NAMALWA (cell line): Measurements from ENCODE around the gene F13B.
"Not testable (repeated sequence)": the region's sequence is repeated elsewhere in the genome, so short reads cannot be mapped to it uniquely, and the experiment has no call there.

Experiments used
- DNase-seq: peaks from one replicate; pipeline ENCODE4 v3.0.0-alpha.2; 2015; ENCODE audit warnings: low spot score

Gene F13B, protein sequence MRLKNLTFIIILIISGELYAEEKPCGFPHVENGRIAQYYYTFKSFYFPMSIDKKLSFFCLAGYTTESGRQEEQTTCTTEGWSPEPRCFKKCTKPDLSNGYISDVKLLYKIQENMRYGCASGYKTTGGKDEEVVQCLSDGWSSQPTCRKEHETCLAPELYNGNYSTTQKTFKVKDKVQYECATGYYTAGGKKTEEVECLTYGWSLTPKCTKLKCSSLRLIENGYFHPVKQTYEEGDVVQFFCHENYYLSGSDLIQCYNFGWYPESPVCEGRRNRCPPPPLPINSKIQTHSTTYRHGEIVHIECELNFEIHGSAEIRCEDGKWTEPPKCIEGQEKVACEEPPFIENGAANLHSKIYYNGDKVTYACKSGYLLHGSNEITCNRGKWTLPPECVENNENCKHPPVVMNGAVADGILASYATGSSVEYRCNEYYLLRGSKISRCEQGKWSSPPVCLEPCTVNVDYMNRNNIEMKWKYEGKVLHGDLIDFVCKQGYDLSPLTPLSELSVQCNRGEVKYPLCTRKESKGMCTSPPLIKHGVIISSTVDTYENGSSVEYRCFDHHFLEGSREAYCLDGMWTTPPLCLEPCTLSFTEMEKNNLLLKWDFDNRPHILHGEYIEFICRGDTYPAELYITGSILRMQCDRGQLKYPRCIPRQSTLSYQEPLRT

DNA sequence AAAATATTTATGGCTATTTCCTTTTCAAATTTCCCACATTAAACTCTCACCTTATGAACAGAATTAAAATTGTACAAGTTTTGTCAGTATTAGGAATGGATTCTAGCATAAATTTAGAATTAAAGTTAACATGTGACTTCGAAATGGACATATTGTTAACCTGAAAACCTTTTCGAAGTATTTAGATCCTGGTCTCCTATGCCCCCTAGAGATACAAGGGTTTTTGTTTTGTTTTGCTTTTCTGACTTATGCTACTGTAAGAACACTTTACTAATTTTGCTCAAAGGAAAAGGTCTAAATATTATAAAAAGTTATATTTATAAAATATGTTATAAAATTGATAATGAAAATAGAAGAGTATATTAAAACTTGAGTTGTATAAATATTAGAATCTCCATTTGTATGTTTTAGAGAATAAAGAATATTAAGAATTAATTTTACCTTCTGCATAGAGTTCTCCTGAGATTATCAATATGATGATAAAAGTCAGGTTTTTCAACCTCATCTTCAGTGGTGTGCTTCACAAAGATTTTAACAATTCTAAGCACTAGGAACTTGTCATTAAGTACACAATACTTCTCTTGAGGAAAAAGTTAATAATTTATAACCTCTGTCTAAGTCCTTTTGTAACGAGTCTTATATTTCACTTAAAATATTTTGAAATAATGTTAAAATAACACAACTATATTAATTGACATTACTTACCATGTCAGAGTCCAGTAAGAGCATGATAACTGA is at the start of gene F13B:
TSS of gene F13B (minus strand) at position 542 of the 738 bp plus-strand sequence. CDS start at position 505, 37 bp downstream.
- no peak for DNase-seq

DNA sequence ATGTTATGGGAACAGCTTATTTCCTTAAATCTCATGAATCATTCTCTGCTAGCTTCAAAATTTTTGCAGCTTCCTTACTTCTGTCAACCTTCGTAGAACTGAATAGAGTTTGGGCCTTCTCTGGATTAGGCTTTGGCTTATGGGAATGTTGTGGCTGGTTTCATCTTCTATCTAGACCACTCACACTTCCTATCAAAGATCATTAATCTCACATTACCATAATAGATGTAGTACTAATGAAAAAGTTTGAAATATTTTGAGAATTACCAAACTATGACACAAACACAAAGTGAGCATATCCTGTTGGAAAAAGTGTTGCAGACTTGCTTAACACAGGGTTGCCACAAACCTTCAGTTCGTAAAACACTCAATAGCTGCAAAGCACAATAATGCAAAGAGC is 49.1 kb upstream of the F13B start:
- DNase-seq = no peak

DNA sequence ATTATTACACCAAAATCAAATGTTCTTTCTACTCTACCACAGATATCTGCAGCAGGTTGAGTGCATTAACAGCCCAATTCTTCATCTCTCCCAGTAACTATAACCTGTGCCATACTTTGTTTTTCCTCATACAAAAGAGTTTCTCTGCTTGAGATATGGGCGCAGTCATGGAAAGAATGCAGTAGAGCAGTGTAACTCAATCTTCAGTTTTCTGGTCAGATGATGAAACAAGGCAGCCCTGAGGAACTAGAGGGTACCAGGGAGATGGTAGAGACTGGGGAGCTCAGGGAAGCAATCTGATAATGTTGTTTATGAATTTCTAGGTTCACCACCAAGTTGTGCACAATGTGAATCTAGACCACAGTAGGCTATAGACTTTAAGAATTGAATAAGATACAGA is 39.8 kb upstream of the F13B start:
- DNase-seq = no peak

DNA sequence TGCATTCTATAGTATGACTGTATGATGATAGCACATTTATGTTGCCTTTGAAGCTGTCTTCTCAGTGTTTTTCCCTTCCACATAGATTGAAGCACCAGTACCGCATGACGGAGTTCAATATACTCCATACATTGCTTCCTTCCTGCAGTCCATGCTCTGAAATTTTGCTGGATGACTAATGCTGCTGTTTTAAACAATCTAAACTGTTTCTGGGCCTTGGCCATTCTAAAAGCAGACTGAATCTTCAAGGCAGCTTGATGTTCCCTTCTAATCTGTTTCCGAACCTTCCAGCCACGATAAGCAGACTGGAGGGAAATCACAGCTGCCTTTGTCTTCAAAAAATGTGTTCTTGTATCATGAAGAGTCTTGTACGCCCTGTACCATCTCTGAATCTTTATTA is 36.2 kb upstream of the F13B start:
- no peak for DNase-seq

DNA sequence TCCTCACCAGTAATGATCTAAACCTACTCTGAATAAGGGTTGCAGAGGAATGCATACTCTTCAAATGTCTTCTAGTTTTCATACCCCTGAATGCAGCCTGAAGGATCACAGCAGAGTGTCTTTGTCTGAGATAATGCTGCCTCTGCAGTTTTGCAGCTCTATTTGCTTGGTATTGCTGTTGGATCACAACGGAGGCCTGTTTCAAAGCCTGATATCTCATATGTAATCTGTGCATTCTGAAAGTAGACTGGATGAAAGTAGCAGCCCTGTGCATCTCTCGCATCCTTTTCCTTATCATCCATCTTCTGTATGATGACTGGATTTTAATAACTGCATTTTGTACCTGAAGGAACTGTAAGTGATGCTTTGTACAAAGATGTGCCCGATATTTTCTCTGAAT is 34.9 kb upstream of the F13B start:
- no peak for DNase-seq

DNA sequence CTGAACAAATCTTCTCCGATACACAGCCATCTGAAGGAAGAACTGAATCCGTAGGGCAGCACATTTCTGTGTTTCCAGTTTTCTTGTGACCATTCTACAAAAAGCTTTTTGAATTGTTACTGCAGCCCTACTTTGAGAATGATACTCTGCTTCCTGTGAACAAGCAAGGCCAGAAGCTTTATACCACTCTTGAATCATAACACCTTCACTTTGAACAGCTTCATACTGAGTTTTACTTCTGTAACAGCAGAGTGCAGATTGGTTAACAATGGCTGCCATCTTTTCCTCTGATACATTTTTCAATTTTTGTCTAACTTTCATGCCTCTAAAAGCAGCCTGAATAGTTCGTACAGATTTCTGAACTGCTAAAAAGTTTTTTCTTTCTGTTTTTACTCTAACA is 33.6 kb upstream of the F13B start:
- no peak for DNase-seq

DNA sequence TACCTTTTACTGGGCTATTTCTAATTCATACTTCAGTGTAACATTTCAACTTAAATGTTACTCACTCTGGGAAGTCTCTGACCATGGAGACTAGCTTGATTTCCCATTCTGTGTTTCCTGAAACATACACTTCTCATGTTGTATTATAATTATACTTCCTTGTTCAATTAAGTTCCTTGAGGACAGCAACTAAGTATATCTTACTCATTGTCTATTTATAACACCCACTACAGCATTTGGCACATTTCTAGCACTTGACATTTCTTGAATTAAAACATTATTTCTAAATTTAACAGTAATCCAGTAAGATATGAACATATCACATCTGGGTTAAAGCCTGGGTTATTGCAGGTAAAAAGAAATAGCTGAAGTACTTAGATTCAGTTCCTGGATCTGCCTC is 32.4 kb upstream of the F13B start:
- no peak for DNase-seq

DNA sequence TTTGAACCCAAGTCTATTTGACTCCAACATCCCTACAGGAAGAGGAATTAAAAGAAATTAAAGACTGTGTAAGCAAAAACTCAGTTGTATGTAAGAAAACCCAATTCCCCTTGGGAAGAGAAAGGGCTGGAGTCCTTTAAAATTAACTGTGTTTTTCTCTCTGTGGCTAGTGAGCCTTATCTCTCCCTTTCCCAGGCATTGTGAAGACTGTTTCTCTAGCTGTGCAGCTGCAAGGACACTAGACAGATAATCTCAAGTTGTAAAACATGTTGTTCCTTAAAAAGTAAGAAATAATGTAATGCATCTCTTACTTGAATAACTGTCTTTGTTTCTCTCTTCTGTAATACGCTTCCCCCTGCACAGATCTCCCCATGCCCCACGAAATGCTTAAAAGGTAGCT is 29.9 kb upstream of the F13B start:
- not testable (repeated sequence) for DNase-seq

DNA sequence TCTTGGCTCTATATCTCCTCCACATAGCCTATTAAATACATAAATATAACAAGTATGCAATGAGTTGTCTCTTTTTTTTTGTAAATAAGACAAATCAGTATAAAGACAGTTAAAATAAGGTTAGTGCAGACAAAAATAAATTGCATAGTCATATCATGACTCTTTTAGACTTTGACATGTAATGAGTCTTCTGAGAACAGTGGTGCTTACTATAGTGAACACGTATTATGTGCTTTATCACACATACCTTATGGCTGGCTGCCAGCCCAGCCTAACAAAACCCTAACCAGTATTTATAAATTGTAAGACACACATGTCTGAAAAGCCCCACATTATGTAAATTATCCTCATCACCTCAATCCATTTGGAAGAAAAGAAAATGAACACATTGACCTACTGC is 29.1 kb upstream of the F13B start:
- DNase-seq = no peak

DNA sequence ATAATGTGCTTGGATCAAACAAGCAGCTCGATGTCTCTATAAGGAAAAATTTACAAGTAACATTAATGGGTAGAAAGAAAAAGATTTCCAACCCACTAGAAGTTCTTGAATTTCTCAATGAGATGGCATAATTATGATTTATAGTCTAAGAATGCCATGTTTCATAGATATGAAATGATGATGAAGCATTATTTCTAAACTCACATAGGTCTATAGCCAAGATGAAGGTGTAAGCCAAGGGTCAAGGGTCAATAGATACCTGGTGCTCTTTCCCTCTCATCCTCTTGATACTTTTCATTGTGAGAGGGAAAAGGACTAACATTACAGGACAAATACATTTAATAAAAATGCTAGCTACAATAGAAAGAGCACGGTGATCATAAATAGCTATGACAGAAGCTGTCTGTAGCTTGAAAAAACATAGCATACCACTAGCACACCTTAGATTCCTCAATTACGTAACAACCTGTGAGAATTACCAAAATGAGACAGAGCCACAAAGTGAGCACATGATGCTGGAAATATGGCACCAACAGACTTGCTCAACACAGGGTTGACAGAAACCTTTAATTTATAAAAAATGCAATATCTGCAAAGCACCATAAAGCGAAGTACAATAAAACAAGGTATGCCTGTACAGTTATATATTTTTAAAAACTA is 26.3 kb upstream of the F13B start:
- DNase-seq = no peak

DNA sequence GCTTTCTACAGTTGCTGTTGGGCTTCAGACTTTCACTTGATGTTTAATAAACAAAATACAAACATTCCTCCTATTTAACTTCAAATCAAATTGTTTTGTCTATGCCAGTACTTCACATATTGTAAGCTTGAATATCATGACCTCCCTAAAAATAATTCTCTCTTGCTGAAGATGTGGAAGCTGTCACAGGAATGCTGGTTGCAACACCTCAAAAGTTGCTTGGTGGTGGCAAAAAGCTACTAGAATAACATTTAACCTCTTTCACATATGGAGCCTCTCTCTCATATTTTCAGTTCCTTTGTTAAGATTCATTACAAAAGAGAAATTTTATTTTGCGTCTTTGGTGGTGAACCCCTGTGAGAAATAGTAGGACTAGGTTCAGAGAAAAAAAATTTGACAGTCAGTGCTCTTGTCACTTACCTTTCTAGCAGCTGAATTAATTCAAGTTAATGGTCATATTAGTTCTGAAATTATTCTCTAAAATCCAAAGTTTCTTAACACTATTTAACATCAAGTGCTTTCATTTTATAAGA is 25.5 kb upstream of the F13B start:
- DNase-seq = no peak

DNA sequence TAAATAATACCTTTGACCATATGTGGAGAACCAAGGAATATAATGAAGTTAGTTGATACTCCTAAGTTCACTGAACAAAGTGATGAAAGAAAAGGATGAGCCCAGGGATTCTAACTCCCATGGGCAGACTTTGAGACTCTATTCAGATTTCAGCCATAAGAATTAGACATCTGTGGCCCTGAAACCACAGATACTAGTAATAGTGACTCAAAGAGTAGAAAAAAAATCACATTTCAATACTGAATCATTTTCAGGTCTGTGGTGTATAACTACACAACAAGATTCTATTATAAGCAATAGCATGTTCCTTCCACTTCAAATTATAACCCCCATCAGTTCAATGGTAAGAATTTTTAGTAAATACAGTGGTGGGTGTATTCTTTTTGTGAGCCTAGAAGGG is 16.4 kb upstream of the F13B start:
- no peak for DNase-seq

DNA sequence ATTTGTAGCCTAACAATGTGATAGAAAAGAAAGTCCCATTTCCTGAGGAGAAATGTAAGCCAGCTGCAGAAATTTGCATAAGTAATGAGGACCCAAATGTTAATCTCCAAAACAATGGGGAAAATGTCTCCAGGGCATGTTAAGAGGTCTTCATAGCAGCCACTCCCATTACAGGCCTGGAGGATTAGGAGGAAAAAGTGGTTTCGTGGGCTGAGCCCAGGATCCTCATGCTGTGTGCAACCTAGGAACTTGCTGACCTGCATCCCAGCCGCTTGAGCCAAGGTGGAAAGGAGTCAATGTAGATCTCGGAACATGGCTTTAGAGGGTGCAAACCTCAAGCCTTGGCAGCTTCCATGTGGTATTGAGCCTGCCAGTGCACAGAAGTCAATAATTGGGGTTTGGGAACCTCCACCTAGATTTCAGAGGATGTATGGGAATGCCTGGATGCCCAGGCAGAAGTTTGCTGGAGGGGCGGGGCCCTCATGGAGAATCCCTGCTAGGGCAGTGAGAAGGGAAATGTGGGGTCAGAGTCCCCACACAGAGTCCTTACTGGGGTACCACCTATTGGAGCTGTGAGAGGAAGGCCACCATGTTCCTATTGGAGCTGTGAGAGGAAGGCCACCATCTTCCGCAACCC is 14.2 kb upstream of the F13B start:
- DNase-seq = no peak

DNA sequence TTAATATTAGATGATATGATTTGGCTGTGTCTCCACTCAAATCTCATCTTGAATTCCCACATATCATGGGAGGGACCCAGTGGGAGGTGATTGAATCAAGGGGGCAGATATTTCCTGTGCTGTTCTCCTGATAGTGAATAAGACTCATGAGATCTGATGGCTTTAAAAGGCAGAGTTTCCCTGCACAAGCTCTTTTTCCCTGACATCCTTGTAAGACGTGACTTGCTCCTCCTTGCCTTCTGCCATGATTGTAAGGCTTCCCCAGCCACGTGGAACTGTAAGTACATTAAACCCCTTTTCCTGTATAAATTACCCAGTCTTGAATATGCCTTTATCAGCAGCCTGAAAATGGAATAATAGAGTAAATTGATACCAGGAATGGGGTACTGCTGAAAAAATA is 13.3 kb upstream of the F13B start:
- no peak for DNase-seq

DNA sequence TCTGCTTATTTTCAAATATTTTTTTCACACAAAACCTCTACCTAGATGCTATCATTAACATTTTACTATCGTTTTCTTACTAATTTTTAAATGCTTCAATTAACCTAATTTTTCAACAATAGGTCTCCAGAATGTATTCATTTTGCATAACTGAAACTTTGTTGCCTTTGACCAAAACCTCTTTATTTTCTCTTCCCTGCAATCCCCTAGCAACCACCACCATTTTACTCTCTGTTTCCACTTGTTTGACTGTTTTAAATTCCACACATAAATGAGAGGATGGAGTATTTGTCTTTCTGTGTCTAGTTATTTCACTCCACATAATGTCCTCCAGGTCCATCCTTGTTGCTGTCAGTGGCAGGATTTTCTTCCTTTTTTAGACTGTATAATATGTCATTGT is 9.5 kb upstream of the F13B start:
- DNase-seq = no peak

DNA sequence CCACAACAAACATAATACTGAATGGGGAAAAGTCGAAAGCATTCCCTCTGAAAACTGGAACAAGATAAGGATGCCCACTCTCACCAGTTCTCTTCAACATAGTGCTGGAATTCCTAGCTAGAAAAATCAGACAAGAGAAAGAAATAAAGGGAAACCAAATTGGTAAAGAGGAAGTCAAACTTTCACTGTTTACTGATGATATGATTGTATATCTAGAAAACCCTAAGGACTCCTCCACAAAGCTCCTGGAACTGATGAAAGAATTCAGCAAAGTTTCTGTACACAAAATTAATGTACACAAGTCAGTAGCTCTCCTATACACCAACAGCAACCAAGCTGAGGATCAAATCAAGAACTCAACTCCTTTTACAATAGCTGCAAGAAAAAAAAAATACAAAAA is 6.9 kb upstream of the F13B start:
- no peak for DNase-seq

DNA sequence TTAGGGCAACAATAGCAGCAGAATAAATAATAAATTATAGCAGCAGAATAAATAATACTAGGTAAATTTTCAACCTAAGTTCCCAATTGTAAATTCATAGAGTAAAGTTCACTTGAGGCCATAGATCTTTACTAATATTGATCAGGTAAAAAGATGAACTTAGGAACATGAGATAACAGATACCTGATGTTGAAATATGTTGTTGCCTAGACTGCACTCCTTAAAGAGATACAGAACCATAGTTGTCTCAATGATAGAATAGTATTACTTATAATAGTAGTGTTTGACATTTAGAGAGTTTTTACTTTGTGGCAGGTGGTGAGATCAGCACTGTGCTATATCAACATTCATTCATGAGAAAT is 378 bp upstream of the F13B start:
- DNase-seq = no peak

DNA sequence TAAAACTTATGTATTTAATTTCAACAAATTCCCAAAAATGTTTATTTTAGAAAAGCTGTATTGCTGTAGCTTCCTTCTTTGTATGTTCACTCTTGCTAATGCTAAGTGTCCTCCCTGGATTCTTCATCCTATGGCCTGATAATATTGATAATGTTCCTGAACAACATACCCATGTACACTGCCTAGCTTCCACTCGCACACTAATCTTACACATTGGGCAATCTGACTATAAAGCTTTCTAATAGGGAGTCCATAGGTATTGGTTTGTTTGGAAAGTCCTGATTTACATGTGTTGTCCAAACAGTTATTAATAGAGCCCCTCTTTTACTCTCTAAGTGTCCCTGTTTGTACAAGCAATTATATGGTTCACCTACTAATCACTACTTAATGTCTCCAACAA is 783 bp downstream of the F13B start:
- DNase-seq = no peak

DNA sequence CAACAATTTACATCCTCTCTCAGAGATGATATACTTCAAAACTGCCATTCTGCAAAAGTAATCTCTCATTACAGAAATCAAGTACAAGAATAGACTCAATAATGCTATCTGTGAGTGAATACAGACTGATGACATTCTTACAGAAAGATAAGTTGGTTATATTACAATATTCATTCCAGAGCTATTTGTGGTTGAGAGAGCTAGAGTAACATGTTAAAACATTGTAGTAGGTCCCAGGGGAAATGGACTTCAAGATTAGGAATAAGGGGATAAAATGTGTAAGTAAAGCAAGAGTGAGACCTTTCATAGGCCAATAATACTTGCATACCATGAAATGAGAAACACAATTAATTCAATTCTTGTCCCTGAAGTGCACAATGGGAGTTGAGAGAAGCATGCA is 1.5 kb downstream of the F13B start:
- DNase-seq = no peak

DNA sequence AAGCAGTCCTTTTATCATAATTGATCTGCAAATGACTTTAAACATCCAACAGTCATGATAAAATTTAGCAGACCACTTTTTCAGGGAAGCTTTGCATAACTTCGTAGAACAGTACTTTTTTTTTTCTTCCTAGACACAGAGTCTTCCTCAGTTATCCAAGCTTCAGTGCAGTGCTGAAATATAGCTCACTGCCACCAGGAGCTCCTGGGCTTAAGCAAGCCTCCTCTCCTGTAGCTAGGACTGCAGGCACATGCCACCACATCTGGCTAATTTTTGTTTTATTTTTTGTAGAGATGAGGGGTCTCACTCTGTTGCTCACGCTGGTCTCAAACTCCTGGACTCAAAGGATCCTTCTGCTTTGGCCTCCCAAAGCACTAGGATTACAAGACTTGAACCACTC is 3.8 kb downstream of the F13B start:
- no peak for DNase-seq

DNA sequence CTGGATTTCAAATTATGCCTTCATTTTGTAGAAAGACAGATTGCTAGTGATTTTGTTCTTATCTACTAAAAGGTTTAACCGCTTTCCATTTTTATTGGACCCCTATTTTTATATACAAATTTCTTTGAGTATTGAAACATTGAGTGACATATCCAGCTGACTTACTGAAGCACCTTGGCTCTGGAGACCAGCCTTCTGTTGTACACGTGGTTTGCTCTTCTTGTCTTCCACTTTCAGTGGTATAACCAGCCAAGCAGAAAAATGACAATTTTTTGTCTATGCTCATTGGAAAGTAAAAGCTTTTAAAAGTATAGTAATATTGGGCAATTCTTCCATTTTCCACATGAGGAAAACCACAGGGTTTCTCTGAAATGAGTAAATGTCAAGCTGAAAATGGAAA is 4.4 kb downstream of the F13B start:
- no peak for DNase-seq

DNA sequence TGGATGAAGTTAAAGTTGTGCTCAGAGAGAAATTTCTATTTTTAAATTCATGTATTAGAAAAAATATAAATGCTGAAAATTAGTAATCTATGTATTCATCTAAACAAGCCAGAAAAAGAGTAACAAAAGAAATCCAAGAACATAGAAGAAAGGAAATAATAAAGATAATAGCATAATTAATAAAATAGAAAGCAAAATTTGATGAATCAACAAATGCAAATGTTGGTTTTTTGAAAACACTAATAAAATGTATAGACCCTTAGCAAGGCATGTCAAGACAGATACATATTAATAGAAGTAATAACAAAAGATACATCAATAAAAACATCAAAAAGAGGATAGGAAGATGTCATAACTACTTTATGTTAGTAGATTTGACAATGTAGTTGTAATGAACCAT is 18.0 kb downstream of the F13B start:
- no peak for DNase-seq
